ENCODE data around the gene KIF2C.
"Not testable (repeated sequence)": the region's sequence is repeated elsewhere in the genome, so short reads cannot be mapped to it uniquely, and the experiment has no call there.

KIF2C gene

GRCh38 chr1:44720281-44720680, 19.4 kb upstream of the KIF2C start:
- no peak for DNase-seq

DNA sequence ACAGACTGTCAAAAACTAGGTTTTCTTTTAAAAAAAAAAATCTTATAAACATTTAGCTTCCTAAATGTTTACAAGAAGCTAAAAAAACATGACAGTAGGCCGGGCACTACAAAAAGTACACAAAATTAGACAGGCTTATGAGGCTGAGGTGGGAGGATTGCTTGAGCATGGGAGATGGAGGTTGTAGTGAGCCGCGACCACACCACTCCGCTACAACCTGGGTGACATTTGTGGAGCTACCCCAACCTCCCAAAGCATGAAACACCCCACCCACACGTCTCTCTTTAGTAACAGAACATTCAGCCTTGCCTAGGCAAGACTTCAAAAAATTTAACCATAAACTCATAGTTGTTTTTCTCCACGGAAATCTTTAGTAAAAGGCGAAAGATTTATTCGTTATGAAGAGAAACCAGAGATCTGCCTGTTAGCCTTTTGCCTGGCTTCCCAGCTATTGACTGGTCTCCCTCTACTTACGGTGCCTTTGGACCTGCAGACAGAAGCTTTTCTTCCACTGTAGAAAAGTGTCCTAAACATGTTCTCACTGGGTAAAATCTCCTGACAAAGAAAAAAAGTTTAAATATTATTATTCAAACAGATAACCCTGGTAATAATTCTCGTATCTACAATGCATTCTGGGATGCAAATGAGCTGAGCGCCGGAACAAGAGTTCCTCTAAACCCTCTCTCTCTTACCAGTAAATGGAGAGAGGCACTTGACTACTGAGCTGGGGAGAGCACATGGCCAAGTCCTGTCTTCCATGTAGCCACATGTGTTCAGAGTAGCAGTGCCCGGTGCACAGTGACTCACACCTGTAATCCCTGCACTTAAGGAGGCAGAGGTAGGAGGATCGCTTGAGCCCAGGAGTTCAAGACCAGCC, 17.9 kb upstream of the KIF2C start:
- DNase-seq, result peak; percentile 99

GRCh38 chr1:44723064-44723463, 16.6 kb upstream of the KIF2C start:
- DNase-seq, result no peak

GRCh38 chr1:44723496-44724295, 15.9 kb upstream of the KIF2C start:
- DNase-seq, result no peak

- no peak for DNase-seq
Measured at GRCh38 chr1:44724296-44724954, 15.2 kb upstream of the KIF2C start.

DNA sequence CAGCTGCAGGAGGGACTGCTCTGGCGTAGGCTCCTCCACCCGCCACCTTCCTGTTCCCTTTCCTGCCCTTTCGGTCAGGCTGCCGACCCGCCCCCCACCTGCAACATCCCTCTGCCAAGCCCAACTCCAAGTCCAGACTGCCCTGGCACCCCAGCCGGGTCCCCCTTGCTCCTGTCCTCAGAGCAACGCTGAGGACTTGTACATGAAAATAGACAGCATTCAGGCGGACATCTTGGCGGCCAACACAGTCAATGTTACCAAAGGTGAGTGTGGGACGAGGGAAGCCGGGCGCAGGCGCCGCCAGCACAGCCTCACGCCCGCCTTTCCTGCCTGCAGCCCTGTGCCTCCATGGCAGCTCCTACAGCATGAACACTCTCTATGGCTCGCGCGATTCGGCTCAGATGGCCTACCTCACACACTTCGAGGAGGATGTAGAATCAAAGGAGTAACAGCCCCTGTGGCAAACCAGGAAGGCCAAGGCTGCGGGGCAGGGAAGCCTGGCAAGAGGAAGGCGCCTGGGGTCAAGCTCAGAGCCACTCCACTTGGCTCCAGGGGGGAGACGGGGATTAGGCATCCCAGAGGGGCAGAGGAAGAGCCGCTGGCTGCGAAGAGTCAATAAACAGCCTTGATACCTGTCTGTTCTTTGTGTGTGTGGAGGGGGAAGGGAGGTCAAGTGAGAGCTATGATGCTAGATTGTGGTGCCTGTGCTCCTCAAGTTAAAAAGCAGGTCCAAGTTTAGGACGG, 14.5 kb upstream of the KIF2C start:
- DNase-seq, result no peak

- peak; percentile 98 for DNase-seq
Measured at GRCh38 chr1:44730741-44731512, 8.7 kb upstream of the KIF2C start, which contains the start of gene RNU5D-1. RNU5D-1 (minus strand) TSS chr1:44731170.

DNA sequence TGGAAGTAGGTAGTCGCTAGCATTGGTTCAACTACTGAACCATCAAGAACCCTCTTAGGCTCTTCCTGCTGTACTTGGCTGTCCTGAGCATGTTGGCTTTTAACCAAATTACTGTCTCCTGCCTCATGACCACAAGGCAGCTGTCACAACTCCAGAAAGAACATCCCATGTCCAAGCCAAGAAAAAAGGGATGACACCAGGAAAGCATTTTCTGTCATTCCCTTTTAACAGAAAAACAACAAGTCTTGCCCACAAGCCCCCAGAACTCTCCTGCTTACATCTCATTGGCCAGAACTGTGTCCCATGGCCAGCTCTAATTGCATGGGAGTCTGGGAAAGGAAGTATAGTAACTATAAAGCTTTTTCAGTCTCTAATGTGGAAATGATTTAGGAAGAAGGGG, 6.3 kb upstream of the KIF2C start:
- no peak for DNase-seq

- no peak for DNase-seq
Measured at GRCh38 chr1:44733784-44734183, 5.9 kb upstream of the KIF2C start.

- DNase-seq, result no peak
Measured at GRCh38 chr1:44735992-44736391, 3.6 kb upstream of the KIF2C start.

- DNase-seq, result not testable (repeated sequence)
Measured at GRCh38 chr1:44738953-44739306, 707 bp upstream of the KIF2C start.

GRCh38 chr1:44740179-44740617, 561 bp downstream of the KIF2C start:
- peak; percentile 65 for DNase-seq

- no peak for DNase-seq
Measured at GRCh38 chr1:44743211-44743610, 3.6 kb downstream of the KIF2C start.

GRCh38 chr1:44747878-44748277, 8.2 kb downstream of the KIF2C start:
- no peak for DNase-seq

- DNase-seq, result no peak
Measured at GRCh38 chr1:44757420-44757819, 17.8 kb downstream of the KIF2C start.

DNA sequence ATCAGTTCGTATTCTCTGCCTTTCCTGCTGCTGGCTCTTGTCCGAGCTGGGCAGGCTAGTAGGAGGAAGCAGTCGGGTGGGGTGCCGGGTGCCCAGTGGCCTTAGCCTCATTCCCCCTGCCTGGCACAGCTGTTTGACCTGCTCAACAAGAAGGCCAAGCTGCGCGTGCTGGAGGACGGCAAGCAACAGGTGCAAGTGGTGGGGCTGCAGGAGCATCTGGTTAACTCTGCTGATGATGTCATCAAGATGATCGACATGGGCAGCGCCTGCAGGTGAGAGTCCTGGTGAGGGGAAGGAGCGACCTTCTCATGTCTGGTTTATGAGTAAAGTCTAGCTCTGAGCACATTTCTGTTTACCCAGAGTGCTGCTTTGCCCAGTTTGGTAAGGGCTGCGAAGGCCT, 19.4 kb downstream of the KIF2C start:
- peak; percentile 59 for DNase-seq

- DNase-seq, result no peak
Measured at GRCh38 chr1:44760876-44761275, 21.2 kb downstream of the KIF2C start.

DNA sequence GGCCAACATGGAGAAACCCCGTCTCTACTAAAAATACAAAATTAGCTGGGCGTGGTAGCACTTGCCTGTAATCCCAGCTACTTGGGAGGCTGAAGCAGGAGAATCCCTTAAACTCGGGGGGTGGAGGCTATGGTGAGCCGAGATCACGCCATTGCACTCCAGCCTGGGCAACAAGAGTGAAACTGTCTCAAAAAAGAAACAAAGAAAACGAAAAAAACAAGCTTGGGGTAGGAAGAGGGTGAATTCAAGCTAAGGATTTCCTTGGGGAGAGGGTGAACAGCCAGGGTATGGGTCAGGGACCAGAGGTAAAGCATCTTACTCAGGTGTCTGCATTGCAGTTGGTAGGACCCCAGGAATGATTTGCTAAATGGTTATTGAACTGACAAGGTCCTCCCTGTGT, 26.8 kb downstream of the KIF2C start:
- DNase-seq, result not testable (repeated sequence)

DNA sequence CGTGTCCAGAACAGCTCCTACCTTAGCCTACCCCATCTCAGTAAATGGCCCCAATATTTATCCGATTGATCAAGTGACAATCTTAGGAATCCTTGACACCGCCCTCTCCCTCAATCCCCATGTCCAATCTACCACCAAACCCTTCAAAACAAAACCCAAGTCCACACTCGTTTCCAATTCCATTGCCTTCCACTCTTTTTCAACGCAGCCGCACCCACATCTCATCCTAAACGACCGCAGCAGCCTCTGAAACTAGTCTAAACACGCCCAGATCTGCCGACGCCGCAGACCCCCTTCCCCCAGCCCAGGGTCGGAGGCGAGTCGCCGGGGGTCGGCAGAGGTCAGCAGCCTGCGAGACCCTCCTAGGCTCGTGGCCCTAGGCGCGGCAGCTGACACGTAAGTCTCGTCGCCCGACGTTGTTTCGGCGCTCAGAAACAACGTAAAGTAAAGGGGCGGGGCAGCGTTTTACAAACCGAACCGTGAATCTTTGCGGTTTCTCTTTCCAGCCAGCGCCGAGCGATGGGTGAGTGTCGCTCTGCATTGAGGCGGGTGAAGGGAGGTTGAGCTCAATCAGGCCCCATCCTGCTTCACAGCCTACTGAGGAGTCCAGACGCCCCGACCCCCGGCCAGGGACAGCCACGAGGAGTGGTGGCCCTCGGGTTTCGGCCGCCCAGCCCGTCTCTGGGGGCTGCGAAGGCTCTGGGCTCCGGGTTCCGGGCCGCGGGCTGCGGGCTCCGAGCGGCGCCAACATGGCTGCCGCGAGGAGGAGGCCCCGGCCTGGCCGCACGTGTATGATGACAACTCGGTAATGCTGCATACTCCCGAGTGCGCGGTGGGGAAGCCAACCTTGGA, 35.7 kb downstream of the KIF2C start, which contains the start of gene RPS8:
Gene RPS8, plus strand, starts transcription at position 463 of the 852 bp plus-strand sequence. Its CDS starts 57 bp downstream, at position 520.
- peak; percentile 98 for DNase-seq

DNA sequence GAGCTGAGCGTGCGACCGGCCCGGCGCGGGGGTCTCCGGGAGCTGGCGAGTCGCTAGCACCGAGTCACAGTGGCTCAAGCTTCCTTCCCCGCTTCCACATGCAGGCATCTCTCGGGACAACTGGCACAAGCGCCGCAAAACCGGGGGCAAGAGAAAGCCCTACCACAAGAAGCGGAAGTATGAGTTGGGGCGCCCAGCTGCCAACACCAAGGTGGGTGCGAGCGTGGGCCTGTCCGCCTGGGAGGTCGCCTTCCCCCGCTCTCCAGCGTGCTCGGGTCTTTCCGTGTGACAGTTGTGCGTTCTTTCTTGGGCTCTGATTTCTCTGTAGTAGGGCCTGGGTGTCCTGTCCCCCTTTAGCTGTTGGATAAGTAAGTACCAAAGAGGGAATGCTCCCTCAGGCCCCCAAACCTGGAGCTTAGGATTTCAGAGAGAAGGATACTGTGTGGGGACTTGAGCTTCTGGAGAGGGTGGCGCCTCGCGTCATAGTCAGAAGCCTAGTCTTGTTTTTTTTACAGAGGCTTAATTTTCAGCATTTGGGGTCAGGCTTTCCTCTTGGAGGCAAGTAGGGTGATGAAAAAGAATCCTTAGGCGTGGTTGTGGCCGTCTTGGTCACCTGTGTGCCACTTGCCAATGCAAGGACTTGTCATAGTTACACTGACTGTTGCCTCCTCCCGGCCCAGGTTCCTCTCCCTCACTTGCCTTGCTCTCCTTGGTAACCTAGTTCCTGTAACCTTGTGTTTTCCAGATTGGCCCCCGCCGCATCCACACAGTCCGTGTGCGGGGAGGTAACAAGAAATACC, 36.5 kb downstream of the KIF2C start:
- DNase-seq, result peak; percentile 62
